ENCODE measurements around the gene CA14.
A peak's percentile ranks its signal among the peaks of the same experiment; 100 is the strongest.
"Not testable (repeated sequence)": the region's sequence is repeated elsewhere in the genome, so short reads cannot be mapped to it uniquely, and the experiment has no call there.

Gene CA14

GRCh38 chr1:150281758-150282557 is 24.4 kb downstream of the CA14 start, which contains the start of gene CIART:
TSS of gene CIART (plus strand) at chr1:150282554. CDS start at chr1:150283268, 714 bp downstream.
- DNase-seq, result peak; percentile 78 to 80

GRCh38 chr1:150282558-150282958 is 25.0 kb downstream of the CA14 start:
- DNase-seq, result no peak

GRCh38 chr1:150283260-150283659 is 25.7 kb downstream of the CA14 start:
- no peak for DNase-seq

GRCh38 chr1:150288382-150288781 is 30.8 kb downstream of the CA14 start:
- no peak for DNase-seq

GRCh38 chr1:150288822-150289221 is 31.2 kb downstream of the CA14 start:
- no peak for DNase-seq

GRCh38 chr1:150293433-150294253 is 36.1 kb downstream of the CA14 start, which contains the start of gene MRPS21:
TSS of gene MRPS21 (plus strand) at chr1:150293861. CDS start at chr1:150294367, 506 bp downstream.
- peak; percentile 92 for DNase-seq

GRCh38 chr1:150295476-150295875 is 37.9 kb downstream of the CA14 start:
- DNase-seq, result no peak

- DNase-seq, result no peak
These were observed 42.1 kb downstream of the CA14 start for GRCh38 chr1:150299716-150300115.

- no peak for DNase-seq
These were observed 44.8 kb downstream of the CA14 start for GRCh38 chr1:150302338-150302737.

- no peak for DNase-seq
These were observed 45.3 kb downstream of the CA14 start for GRCh38 chr1:150302902-150303301.

- not testable (repeated sequence) for DNase-seq
These were observed 51.0 kb downstream of the CA14 start for GRCh38 chr1:150308585-150308984.

GRCh38 chr1:150309758-150310508 is 52.4 kb downstream of the CA14 start:
- no peak for DNase-seq

- DNase-seq, result no peak
These were observed 54.2 kb downstream of the CA14 start for GRCh38 chr1:150311762-150312161.

Measured in activated T-cell treated with anti-CD3 and anti-CD28 coated beads, Interleukin-2, amount 50 U/mL, for 48 hours (primary cell).